ENCODE data around the gene CD55.

The CD55 gene

GRCh38 chr1:207355513-207356295, 34.2 kb downstream of the CD55 start:
- TF ChIP-seq EZH2phosphoT487 (IDR thresholded peaks at IDR 0.05; ENCODE audit: low read length) = no peak
- no peak for TF ChIP-seq EZH2 (optimal IDR thresholded peaks at IDR 0.05; ENCODE audit: low read depth, low read length)
- TF ChIP-seq CTCF (IDR thresholded peaks at IDR 0.05; ENCODE audit: low read length) = no peak
- no peaks in the 10 kb centered on the region for H4K20me1 ChIP-seq (ENCODE audit: insufficient read depth, low read length)

GRCh38 chr1:207361029-207361428, 39.6 kb downstream of the CD55 start:
- Histone ChIP-seq H2AFZ (ENCODE audit: low read length) (no peak overlapping the region), H3K36me3 (replicated peaks; ENCODE audit: insufficient read depth, low read length) (no peaks in the 10 kb centered on the region), H3K9ac (ENCODE audit: low read length) (no peak overlapping the region), H3K27ac (ENCODE audit: low read length) (no peak overlapping the region), H3K79me2 (ENCODE audit: low read length) (no peaks in the 10 kb centered on the region), H3K4me3 (ENCODE audit: low read length) (no peak overlapping the region), H3K9me2 (replicated peaks; ENCODE audit: insufficient read depth, low read length) (no peaks in the 10 kb centered on the region), H3K4me2 (ENCODE audit: low read depth, low read length) (no peak overlapping the region), H3K27me3 (replicated peaks; ENCODE audit: insufficient read depth, low read length) (peaks cover 8% of the 10 kb centered on the region), H3K9me3 (replicated peaks; ENCODE audit: insufficient read depth, low read length) (no peaks in the 10 kb centered on the region), H4K20me1 (ENCODE audit: insufficient read depth, low read length) (no peaks in the 10 kb centered on the region), H3K4me1 (ENCODE audit: low read length) (peaks cover 23% of the 10 kb centered on the region), H3F3A (ENCODE audit: insufficient read depth, low read length) (peaks cover 11% of the 10 kb centered on the region)
- TF ChIP-seq EZH2 (optimal IDR thresholded peaks at IDR 0.05; ENCODE audit: low read depth, low read length) = no peak
- TF ChIP-seq EZH2phosphoT487 (IDR thresholded peaks at IDR 0.05; ENCODE audit: low read length) = no peak
- TF ChIP-seq CTCF (IDR thresholded peaks at IDR 0.05; ENCODE audit: low read length) = no peak
- no peak for DNase-seq

More at GRCh38 chr1:207355513-207356295, 34.2 kb downstream of the CD55 start:
- no peaks in the 10 kb centered on the region for H3K27me3 ChIP-seq (replicated peaks; ENCODE audit: insufficient read depth, low read length)
- H3K36me3 ChIP-seq (replicated peaks; ENCODE audit: insufficient read depth, low read length) = no peaks in the 10 kb centered on the region
- no peaks in the 10 kb centered on the region for H3K4me1 ChIP-seq (ENCODE audit: low read length)
- no peak overlapping the region for H3K4me3 ChIP-seq (ENCODE audit: low read length)
- no peaks in the 10 kb centered on the region for H3K79me2 ChIP-seq (ENCODE audit: low read length)
- no peak overlapping the region for H3K9ac ChIP-seq (ENCODE audit: low read length)
- H3K27ac ChIP-seq (ENCODE audit: low read length) = no peak overlapping the region
- H2AFZ ChIP-seq (ENCODE audit: low read length) = no peak overlapping the region
- no peak overlapping the region for H3K4me2 ChIP-seq (ENCODE audit: low read depth, low read length)
- no peak for DNase-seq
- no peaks in the 10 kb centered on the region for H3K9me2 ChIP-seq (replicated peaks; ENCODE audit: insufficient read depth, low read length)
- H3K9me3 ChIP-seq (replicated peaks; ENCODE audit: insufficient read depth, low read length) = no peaks in the 10 kb centered on the region
- H3F3A ChIP-seq (ENCODE audit: insufficient read depth, low read length) = no peaks in the 10 kb centered on the region

- Histone ChIP-seq H3K4me1 (ENCODE audit: low read length) (peaks cover 23% of the 10 kb centered on the region), H3K4me2 (ENCODE audit: low read depth, low read length) (no peak overlapping the region), H3K79me2 (ENCODE audit: low read length) (no peaks in the 10 kb centered on the region), H4K20me1 (ENCODE audit: insufficient read depth, low read length) (no peaks in the 10 kb centered on the region), H3K9me2 (replicated peaks; ENCODE audit: insufficient read depth, low read length) (no peaks in the 10 kb centered on the region), H3K4me3 (ENCODE audit: low read length) (no peak overlapping the region), H3F3A (ENCODE audit: insufficient read depth, low read length) (peaks cover 11% of the 10 kb centered on the region), H2AFZ (ENCODE audit: low read length) (no peak overlapping the region), H3K9me3 (replicated peaks; ENCODE audit: insufficient read depth, low read length) (no peaks in the 10 kb centered on the region), H3K9ac (ENCODE audit: low read length) (no peak overlapping the region), H3K27me3 (replicated peaks; ENCODE audit: insufficient read depth, low read length) (peaks cover 8% of the 10 kb centered on the region), H3K36me3 (replicated peaks; ENCODE audit: insufficient read depth, low read length) (no peaks in the 10 kb centered on the region), H3K27ac (ENCODE audit: low read length) (no peak overlapping the region)
- TF ChIP-seq EZH2 (optimal IDR thresholded peaks at IDR 0.05; ENCODE audit: low read depth, low read length) = no peak
- no peak for TF ChIP-seq EZH2phosphoT487 (IDR thresholded peaks at IDR 0.05; ENCODE audit: low read length)
- no peak for TF ChIP-seq CTCF (IDR thresholded peaks at IDR 0.05; ENCODE audit: low read length)
- no peak for DNase-seq
These were observed 40.4 kb downstream of the CD55 start for GRCh38 chr1:207361889-207362288.
